ENCODE measurements around the gene ENPP6.
"Not testable (repeated sequence)": the region's sequence is repeated elsewhere in the genome, so short reads cannot be mapped to it uniquely, and the experiment has no call there.

The ENPP6 gene

GRCh38 chr4:184146951-184147350 lies 70.7 kb downstream of the ENPP6 start:
- no peak for DNase-seq

- no peak for DNase-seq
These were observed 72.1 kb downstream of the ENPP6 start for GRCh38 chr4:184145596-184145995.

- DNase-seq = no peak
These were observed 73.7 kb downstream of the ENPP6 start for GRCh38 chr4:184143770-184144564.

- no peak for DNase-seq
These were observed 75.3 kb downstream of the ENPP6 start for GRCh38 chr4:184142121-184143000.

GRCh38 chr4:184140901-184141300 lies 76.8 kb downstream of the ENPP6 start:
- not testable (repeated sequence) for DNase-seq

- DNase-seq = no peak
These were observed 81.1 kb downstream of the ENPP6 start for GRCh38 chr4:184136525-184136924.

GRCh38 chr4:184126800-184127199 lies 90.9 kb downstream of the ENPP6 start:
- no peak for DNase-seq

GRCh38 chr4:184122631-184123408 lies 94.9 kb downstream of the ENPP6 start:
- DNase-seq = no peak

- no peak for DNase-seq
These were observed 97.0 kb downstream of the ENPP6 start for GRCh38 chr4:184120549-184121127.

- no peak for DNase-seq
These were observed 99.9 kb downstream of the ENPP6 start for GRCh38 chr4:184117662-184118199.

GRCh38 chr4:184115399-184115798 lies 102.3 kb downstream of the ENPP6 start:
- no peak for DNase-seq

GRCh38 chr4:184114431-184114830 lies 103.2 kb downstream of the ENPP6 start:
- DNase-seq = no peak

- no peak for DNase-seq
These were observed 105.6 kb downstream of the ENPP6 start for GRCh38 chr4:184112006-184112550.

GRCh38 chr4:184111233-184111832 lies 106.3 kb downstream of the ENPP6 start:
- no peak for DNase-seq

GRCh38 chr4:184110452-184111224 lies 107.0 kb downstream of the ENPP6 start:
- DNase-seq = no peak

GRCh38 chr4:184108006-184108501 lies 109.6 kb downstream of the ENPP6 start:
- DNase-seq = no peak

- no peak for DNase-seq
These were observed 113.1 kb downstream of the ENPP6 start for GRCh38 chr4:184104419-184105101.

- DNase-seq = no peak
These were observed 114.0 kb downstream of the ENPP6 start for GRCh38 chr4:184103527-184104264.

- no peak for DNase-seq
These were observed 114.7 kb downstream of the ENPP6 start for GRCh38 chr4:184102927-184103326.
